ENCODE results near the gene UNC119. TPM values are rescaled to one million over a fixed set of nuclear protein-coding genes. Genes with fewer than 3 reads are reported as not detected.

The UNC119 gene
- total and polyA plus RNA-seq, 2 donors (not counting 1 experiment from before 2014, with no cell fraction given): 19.2 to 26.4 TPM

DNA sequence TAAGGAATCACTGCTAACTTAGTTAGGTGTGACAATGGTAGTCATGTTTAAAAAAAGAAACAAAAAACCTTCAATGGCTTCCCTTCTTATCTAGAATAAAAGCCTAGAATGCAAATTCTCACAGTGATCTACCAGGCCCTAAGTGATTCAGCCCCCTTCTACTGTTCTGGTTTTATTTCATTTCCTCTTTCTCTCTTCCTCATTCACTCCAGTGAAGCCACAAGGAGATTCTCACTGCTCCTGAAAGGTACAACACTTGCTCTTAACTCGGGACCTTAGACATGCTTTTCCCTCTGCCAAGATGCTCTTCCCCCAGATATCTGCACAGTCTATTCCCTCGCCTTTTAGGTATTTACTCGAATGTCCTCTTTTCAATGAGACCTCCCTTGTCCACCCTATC, 15.2 kb upstream of the UNC119 start:
- no peak overlapping the region for H3K27ac ChIP-seq (ENCODE audit: insufficient read depth, low read length)
- H3K4me2 ChIP-seq (ENCODE audit: extremely low read depth, insufficient read depth, low read length): no peak overlapping the region
- DNase-seq (ENCODE audit: low read depth in 2 of 2): no peak
- H3K27me3 ChIP-seq (ENCODE audit: control insufficient read depth, insufficient read depth, low read length): no peaks in the 10 kb centered on the region
- no peak overlapping the region for H2AFZ ChIP-seq (ENCODE audit: low read length)
- no peak for TF ChIP-seq EZH2 (IDR thresholded peaks at IDR 0.05; ENCODE audit: low read length, missing control alignments)
- TF ChIP-seq, protein P1, sequence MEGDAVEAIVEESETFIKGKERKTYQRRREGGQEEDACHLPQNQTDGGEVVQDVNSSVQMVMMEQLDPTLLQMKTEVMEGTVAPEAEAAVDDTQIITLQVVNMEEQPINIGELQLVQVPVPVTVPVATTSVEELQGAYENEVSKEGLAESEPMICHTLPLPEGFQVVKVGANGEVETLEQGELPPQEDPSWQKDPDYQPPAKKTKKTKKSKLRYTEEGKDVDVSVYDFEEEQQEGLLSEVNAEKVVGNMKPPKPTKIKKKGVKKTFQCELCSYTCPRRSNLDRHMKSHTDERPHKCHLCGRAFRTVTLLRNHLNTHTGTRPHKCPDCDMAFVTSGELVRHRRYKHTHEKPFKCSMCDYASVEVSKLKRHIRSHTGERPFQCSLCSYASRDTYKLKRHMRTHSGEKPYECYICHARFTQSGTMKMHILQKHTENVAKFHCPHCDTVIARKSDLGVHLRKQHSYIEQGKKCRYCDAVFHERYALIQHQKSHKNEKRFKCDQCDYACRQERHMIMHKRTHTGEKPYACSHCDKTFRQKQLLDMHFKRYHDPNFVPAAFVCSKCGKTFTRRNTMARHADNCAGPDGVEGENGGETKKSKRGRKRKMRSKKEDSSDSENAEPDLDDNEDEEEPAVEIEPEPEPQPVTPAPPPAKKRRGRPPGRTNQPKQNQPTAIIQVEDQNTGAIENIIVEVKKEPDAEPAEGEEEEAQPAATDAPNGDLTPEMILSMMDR (conservative IDR thresholded peaks at IDR 0.05 in 1 of 2, IDR thresholded peaks at IDR 0.05 in 1 of 2; ENCODE audit: low read depth in 1 of 2, low read length in 2 of 2): no peak
- no peak overlapping the region for H3K4me3 ChIP-seq (replicated peaks in 1 of 4; ENCODE audit: control extremely low read depth in 1 of 4, insufficient read depth in 1 of 4, low read depth in 3 of 4, low read length in 4 of 4)
- H3K36me3 ChIP-seq (ENCODE audit: control insufficient read depth, insufficient read depth, low read length): no peaks in the 10 kb centered on the region
- H3K4me1 ChIP-seq (ENCODE audit: control insufficient read depth, extremely low read depth, insufficient read depth, low read length): peaks cover 7% of the 10 kb centered on the region
- peaks cover 12% of the 10 kb centered on the region for H3K79me2 ChIP-seq (ENCODE audit: control insufficient read depth, insufficient read depth, low read length)
- no peaks in the 10 kb centered on the region for H4K20me1 ChIP-seq (ENCODE audit: control insufficient read depth, extremely low read depth, insufficient read depth, low read length)
- no peak overlapping the region for H3K9ac ChIP-seq (ENCODE audit: insufficient read depth, low read length)
- H3K9me3 ChIP-seq (ENCODE audit: control insufficient read depth, insufficient read depth, low read depth, low read length): no peaks in the 10 kb centered on the region

DNA sequence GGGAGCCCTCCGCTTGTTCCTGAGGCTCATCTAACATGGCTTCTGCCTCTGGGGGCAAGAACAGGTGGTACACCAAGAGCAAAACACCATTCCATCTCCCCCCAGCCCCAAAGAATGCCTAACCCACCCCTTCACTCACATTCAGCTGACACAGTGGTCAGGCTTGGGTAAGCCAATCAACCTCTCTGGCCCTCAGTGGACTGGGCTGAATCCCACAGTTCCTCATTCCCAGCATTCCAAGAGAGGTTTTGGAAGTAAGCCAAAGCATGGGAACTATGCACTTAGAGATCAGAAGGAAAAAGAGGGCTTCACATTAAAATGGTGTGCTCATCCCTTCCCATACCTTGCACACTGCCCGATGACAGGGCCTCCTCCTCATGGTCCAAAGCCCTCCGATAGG, 11.1 kb upstream of the UNC119 start:
- H3K27me3 ChIP-seq (ENCODE audit: control insufficient read depth, insufficient read depth, low read length): no peaks in the 10 kb centered on the region
- no peak overlapping the region for H3K4me3 ChIP-seq (replicated peaks in 1 of 4; ENCODE audit: control extremely low read depth in 1 of 4, insufficient read depth in 1 of 4, low read depth in 3 of 4, low read length in 4 of 4)
- H3K4me1 ChIP-seq (ENCODE audit: control insufficient read depth, extremely low read depth, insufficient read depth, low read length): peaks cover 7% of the 10 kb centered on the region
- peak; percentile 24 to 69 for DNase-seq (ENCODE audit: low read depth in 2 of 2)
- TF ChIP-seq, protein P1 (conservative IDR thresholded peaks at IDR 0.05 in 1 of 2, IDR thresholded peaks at IDR 0.05 in 1 of 2; ENCODE audit: low read depth in 1 of 2, low read length in 2 of 2): no peak
- TF ChIP-seq EZH2 (IDR thresholded peaks at IDR 0.05; ENCODE audit: low read length, missing control alignments): no peak
- no peak overlapping the region for H3K27ac ChIP-seq (ENCODE audit: insufficient read depth, low read length)
- H3K36me3 ChIP-seq (ENCODE audit: control insufficient read depth, insufficient read depth, low read length): peaks cover 9% of the 10 kb centered on the region
- H3K79me2 ChIP-seq (ENCODE audit: control insufficient read depth, insufficient read depth, low read length): no peaks in the 10 kb centered on the region
- no peak overlapping the region for H3K9ac ChIP-seq (ENCODE audit: insufficient read depth, low read length)
- H4K20me1 ChIP-seq (ENCODE audit: control insufficient read depth, extremely low read depth, insufficient read depth, low read length): no peaks in the 10 kb centered on the region
- no peaks in the 10 kb centered on the region for H3K9me3 ChIP-seq (ENCODE audit: control insufficient read depth, insufficient read depth, low read depth, low read length)
- H2AFZ ChIP-seq (ENCODE audit: low read length): no peak overlapping the region
- no peak overlapping the region for H3K4me2 ChIP-seq (ENCODE audit: extremely low read depth, insufficient read depth, low read length)

DNA sequence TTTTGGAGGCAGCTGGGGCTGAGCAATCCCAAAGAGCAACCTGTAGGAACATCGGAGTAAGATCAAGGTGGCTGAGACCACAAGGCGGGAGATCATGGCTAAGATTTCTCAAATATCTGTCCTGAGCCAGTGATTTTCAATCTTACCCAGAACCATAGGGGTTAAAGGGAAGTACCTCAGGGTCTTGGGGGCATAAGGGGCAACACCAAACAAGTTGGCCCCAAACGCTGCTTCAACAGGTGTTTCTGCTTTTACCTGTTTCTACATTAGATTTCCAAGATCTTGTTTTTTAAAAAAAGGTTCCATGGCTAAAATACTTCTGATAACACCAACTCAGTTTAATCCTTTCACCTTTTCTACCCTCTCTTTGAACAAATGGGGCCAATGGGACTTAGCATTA, 2.6 kb upstream of the UNC119 start:
- Histone ChIP-seq H3K27ac (ENCODE audit: insufficient read depth, low read length) (no peak overlapping the region), H3K36me3 (ENCODE audit: control insufficient read depth, insufficient read depth, low read length) (peaks cover 19% of the 10 kb centered on the region), H3K27me3 (ENCODE audit: control insufficient read depth, insufficient read depth, low read length) (no peaks in the 10 kb centered on the region), H3K4me3 (replicated peaks in 1 of 4; ENCODE audit: control extremely low read depth in 1 of 4, insufficient read depth in 1 of 4, low read depth in 3 of 4, low read length in 4 of 4) (no peak overlapping the region), H4K20me1 (ENCODE audit: control insufficient read depth, extremely low read depth, insufficient read depth, low read length) (no peaks in the 10 kb centered on the region), H2AFZ (ENCODE audit: low read length) (no peak overlapping the region), H3K9me3 (ENCODE audit: control insufficient read depth, insufficient read depth, low read depth, low read length) (no peaks in the 10 kb centered on the region), H3K9ac (ENCODE audit: insufficient read depth, low read length) (no peak overlapping the region), H3K4me2 (ENCODE audit: extremely low read depth, insufficient read depth, low read length) (no peak overlapping the region), H3K79me2 (ENCODE audit: control insufficient read depth, insufficient read depth, low read length) (no peaks in the 10 kb centered on the region), H3K4me1 (ENCODE audit: control insufficient read depth, extremely low read depth, insufficient read depth, low read length) (peaks cover 3% of the 10 kb centered on the region)
- no peak for TF ChIP-seq EZH2 (IDR thresholded peaks at IDR 0.05; ENCODE audit: low read length, missing control alignments)
- TF ChIP-seq, protein P1 (conservative IDR thresholded peaks at IDR 0.05 in 1 of 2, IDR thresholded peaks at IDR 0.05 in 1 of 2; ENCODE audit: low read depth in 1 of 2, low read length in 2 of 2): no peak
- no peak for DNase-seq (ENCODE audit: low read depth in 2 of 2)
